ENCODE data around the gene MAMDC4.
"Not testable (repeated sequence)": the region's sequence is repeated elsewhere in the genome, so short reads cannot be mapped to it uniquely, and the experiment has no call there.

The MAMDC4 gene

GRCh38 chr9:136851941-136852663, at the start of gene MAMDC4:
MAMDC4 (plus strand) TSS chr9:136852346; CDS start chr9:136852417, 71 bp downstream.
- DNase-seq (ENCODE audit: low read depth) = no peak
- H3K4me3 ChIP-seq (ENCODE audit: low read depth, low read length) = no peak within 1 kb of the TSS
- in situ Hi-C loops (cut with HindIII; ENCODE audit: low sequenced_read_pairs) = no loop called here
- TF ChIP-seq, protein P1, sequence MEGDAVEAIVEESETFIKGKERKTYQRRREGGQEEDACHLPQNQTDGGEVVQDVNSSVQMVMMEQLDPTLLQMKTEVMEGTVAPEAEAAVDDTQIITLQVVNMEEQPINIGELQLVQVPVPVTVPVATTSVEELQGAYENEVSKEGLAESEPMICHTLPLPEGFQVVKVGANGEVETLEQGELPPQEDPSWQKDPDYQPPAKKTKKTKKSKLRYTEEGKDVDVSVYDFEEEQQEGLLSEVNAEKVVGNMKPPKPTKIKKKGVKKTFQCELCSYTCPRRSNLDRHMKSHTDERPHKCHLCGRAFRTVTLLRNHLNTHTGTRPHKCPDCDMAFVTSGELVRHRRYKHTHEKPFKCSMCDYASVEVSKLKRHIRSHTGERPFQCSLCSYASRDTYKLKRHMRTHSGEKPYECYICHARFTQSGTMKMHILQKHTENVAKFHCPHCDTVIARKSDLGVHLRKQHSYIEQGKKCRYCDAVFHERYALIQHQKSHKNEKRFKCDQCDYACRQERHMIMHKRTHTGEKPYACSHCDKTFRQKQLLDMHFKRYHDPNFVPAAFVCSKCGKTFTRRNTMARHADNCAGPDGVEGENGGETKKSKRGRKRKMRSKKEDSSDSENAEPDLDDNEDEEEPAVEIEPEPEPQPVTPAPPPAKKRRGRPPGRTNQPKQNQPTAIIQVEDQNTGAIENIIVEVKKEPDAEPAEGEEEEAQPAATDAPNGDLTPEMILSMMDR (IDR thresholded peaks at IDR 0.05; ENCODE audit: low read depth, low read length, missing control alignments) = no peak

DNA sequence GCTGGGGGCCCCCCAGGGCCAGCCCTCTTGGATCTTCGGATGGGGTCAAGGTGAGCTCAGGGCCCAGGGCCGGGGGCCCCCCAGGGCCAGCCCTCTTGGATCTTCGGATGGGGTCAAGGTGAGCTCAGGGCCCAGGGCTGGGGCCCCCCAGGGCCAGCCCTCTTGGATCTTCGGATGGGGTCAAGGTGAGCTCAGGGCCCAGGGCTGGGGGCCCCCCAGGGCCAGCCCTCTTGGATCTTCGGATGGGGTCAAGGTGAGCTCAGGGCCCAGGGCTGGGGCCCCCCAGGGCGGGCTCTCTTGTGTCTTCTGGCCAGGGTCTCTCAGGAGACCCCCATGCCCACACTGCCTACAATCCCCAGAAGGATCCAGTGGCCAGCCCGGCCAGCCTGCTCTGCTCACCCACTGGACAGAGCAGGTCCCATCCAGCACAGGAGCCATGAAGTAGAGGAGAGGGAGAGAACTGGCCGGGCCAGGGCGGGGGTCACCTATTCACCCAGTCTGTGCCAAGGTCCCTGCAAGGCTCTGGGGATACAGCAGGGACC, 49.1 kb upstream of the MAMDC4 start:
- H3K4me3 ChIP-seq (ENCODE audit: low read depth, low read length); in situ Hi-C loops (cut with HindIII; ENCODE audit: low sequenced_read_pairs); DNase-seq (ENCODE audit: low read depth): not testable (repeated sequence)

DNA sequence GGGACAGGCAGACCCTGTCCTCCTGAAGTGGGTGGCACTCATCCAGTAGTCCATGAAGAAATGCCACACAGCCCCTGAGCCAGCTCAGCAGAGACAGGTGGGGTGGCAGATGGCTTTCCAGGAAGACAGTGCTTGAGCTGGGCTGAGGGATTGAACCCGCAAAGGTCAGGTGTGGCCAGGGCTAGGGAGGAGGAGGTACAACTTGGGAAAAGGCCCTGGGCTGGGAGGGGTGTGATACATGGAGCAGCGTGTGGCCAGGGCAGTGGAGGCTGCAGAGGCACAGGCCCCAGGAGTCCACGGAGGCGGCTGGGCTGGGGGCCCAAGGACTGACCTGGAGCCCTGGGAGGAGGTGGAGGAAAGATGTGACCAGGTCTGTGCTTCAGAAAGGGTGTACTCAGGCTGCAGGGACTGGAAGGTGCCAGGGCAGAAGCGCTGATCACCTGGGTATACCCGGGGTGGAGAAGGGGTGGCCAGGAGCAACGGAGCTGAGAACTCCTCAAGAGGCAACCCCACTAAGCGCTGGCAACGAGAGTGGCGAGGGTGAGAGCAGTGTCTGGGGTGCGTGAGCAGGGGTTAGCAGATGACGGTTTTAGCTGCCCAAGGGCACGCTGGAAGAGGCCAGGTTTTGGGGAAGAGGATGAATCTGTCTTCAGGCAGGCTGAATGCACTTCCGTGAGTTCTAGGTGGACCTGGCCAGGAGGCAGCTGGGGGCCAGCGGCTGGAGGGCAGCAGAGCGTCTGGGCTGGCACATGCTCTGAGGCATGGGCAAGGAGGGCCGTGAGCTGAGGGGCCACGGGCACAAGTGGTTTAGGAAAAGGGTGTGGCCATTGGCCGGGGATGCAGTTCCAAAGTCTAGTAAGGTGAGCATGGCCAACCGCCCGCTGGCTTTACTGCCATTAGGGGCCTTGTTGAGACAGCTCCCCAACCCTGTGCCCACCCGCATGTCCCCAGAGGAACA, 48.3 kb upstream of the MAMDC4 start:
- no peak overlapping the region for H3K4me3 ChIP-seq (ENCODE audit: low read depth, low read length)
- in situ Hi-C loops (cut with HindIII; ENCODE audit: low sequenced_read_pairs) = no loop called here
- TF ChIP-seq, protein P1 (IDR thresholded peaks at IDR 0.05; ENCODE audit: low read depth, low read length, missing control alignments) = no peak
- no peak for DNase-seq (ENCODE audit: low read depth)

GRCh38 chr9:136804509-136805206, 47.5 kb upstream of the MAMDC4 start:
- TF ChIP-seq, protein P1 (IDR thresholded peaks at IDR 0.05; ENCODE audit: low read depth, low read length, missing control alignments) = no peak
- no peak overlapping the region for H3K4me3 ChIP-seq (ENCODE audit: low read depth, low read length)
- no peak for DNase-seq (ENCODE audit: low read depth)
- in situ Hi-C loops (cut with HindIII; ENCODE audit: low sequenced_read_pairs) = no loop called here

DNA sequence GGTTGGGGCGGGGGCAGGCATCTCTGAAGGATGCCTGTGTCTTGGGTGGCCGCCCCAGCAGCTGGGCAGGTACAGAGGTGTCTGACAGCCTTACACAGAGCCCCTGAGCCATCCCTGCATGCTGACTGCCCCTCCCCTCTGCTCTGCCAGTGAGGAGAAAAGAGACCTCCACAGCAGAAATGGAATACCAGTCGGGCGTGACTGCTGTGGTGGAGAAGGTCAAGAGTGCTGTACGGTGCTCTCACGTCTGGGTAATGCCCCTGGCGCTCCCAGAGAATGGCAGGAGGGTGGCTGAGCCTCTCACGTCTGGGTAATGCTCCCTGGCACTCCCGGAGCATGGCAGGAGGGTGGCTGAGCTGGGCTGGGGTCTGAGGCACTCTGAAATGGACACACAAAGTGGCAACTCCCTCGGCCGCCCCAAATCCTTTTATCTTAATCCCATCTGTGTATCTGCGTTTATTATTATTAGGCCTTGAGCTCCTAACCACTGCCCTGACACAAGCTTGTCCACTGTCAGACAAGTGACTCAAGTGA, 46.9 kb upstream of the MAMDC4 start:
- H3K4me3 ChIP-seq (ENCODE audit: low read depth, low read length) = no peak overlapping the region
- TF ChIP-seq, protein P1 (IDR thresholded peaks at IDR 0.05; ENCODE audit: low read depth, low read length, missing control alignments) = no peak
- in situ Hi-C loops (cut with HindIII; ENCODE audit: low sequenced_read_pairs) = no loop called here
- no peak for DNase-seq (ENCODE audit: low read depth)

DNA sequence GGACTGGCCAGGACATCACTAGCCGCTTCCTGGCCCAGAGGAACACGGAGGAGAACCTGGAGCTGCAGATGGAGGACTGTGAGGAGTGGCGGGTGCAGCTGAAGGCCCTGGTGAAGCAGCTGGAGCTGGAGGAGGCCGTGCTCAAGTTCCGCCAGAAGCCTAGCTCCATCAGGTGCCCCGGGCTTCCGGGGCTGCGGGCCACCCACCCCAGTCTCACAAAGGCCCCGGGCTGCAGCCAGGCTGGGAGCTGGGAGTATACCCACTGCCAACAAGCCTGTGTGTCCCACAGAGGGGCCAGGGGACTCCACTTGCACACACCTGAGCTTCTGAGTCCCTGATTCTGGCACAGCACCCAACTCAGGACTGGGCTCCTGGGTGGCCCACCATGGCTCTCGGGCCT, 46.1 kb upstream of the MAMDC4 start:
- TF ChIP-seq, protein P1 (IDR thresholded peaks at IDR 0.05; ENCODE audit: low read depth, low read length, missing control alignments) = no peak
- no peak overlapping the region for H3K4me3 ChIP-seq (ENCODE audit: low read depth, low read length)
- no peak for DNase-seq (ENCODE audit: low read depth)
- in situ Hi-C loops (cut with HindIII; ENCODE audit: low sequenced_read_pairs) = no loop called here
